SH-SY5Y (cell line): ENCODE measurements around the gene SNAP91.

Experiments
- GATA2 ChIP-seq: IDR thresholded peaks from 2 replicates; pipeline ENCODE4 v1.6.1; 2011; ENCODE audit warnings: mild to moderate bottlenecking, low read depth, low read length
- GATA3 ChIP-seq: IDR thresholded peaks from 2 replicates; pipeline ENCODE4 v1.6.1; 2011; ENCODE audit warnings: low read depth, mild to moderate bottlenecking, low read length, moderate library complexity

DNA sequence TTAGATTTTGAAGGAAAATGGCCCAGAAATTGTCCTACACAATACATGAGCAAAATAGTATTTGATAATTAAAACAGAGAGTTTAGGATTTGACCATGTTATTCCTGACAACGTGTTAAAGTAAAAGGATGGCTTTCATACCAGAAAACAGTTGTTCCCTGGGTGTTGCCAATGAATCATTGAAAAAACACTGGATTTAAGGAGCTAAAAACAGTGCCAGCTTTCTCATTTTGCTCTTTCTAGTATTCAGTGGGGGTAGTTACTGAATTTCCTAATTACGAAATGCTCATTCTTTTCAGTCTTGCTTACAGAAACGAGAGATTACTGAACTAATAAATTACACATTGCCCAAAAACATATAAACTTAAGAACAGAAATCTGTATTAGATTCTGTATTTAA, 26.6 kb upstream of the SNAP91 start:
- no peak for TF ChIP-seq GATA2
- no peak for TF ChIP-seq GATA3
